Activated CD4-positive, alpha-beta T cell treated with anti-CD3 and anti-CD28 coated beads for 36 hours (primary cell): ENCODE data around the gene CLPX. TPM values are rescaled to one million over a fixed set of nuclear protein-coding genes. Genes with fewer than 3 reads are reported as not detected.
"Not testable (repeated sequence)": the region's sequence is repeated elsewhere in the genome, so short reads cannot be mapped to it uniquely, and the experiment has no call there.

Source experiments
- ATAC-seq: fragments of 200-7000 bp; cut with Tn5 transposase; one replicate; pipeline ENCODE4 v1.10.0; 2021; ENCODE audit warnings: mild to moderate bottlenecking, moderate library complexity
- CTCF ChIA-PET: fragments of 350-600 bp; sonication (Branson Sonifier 250); formaldehyde crosslinking; loops from one replicate; lab custom pipeline; 2021; ENCODE audit warnings: antibody characterized with exemption; lab: Charles Lee
- POLR2A ChIA-PET: fragments of 350-600 bp; sonication (Branson Sonifier 250); formaldehyde crosslinking; loops from one replicate; lab custom pipeline; 2021; ENCODE audit warnings: antibody characterized with exemption, inconsistent platforms; lab: Charles Lee
- DNase-seq: peaks from one replicate; pipeline ENCODE4 v3.0.0-alpha.2; 2020
- H3K27ac Mint-ChIP-seq: one replicate; pipeline ENCODE4 v1.8.0; 2021; ENCODE audit warnings: mixed read lengths
- H3K27me3 Mint-ChIP-seq: one replicate; pipeline ENCODE4 v1.8.0; 2021; ENCODE audit warnings: mixed read lengths
- H3K36me3 Mint-ChIP-seq: one replicate; pipeline ENCODE4 v1.8.0; 2021; ENCODE audit warnings: low read depth, mixed read lengths
- H3K4me1 Mint-ChIP-seq: one replicate; pipeline ENCODE4 v1.8.0; 2021; ENCODE audit warnings: mixed read lengths
- H3K4me3 Mint-ChIP-seq: one replicate; pipeline ENCODE4 v1.8.0; 2021; ENCODE audit warnings: mild to moderate bottlenecking, moderate library complexity, mixed read lengths
- H3K9me3 Mint-ChIP-seq: one replicate; pipeline ENCODE4 v1.8.0; 2021; ENCODE audit warnings: low read depth, mixed read lengths
- intact Hi-C, 2 experiments: fragments of 100-400 bp; cut with DNase I in 1 of 2; cut with micrococcal nuclease in 1 of 2; formaldehyde crosslinking; loops; one replicate each; pipeline versions ENCODE4 v1.14.2 to v1.15.1; 2022 to 2024; cut with DNase I, micrococcal nuclease
- total RNA-seq, 2 experiments: library from RNA; stranded (reverse); gene quantifications; one replicate each; pipeline ENCODE4 v1.2.3, GENCODE V29; 2021

CLPX gene
- total RNA-seq, 2 experiments from 2014 or later, result 65.2 to 73.7 TPM

- Mint-ChIP-seq H3K27ac (no peak overlapping the region), H3K36me3 (peaks cover 43% of the 10 kb centered on the region), H3K4me1 (peaks cover 7% of the 10 kb centered on the region), H3K9me3 (no peaks in the 10 kb centered on the region), H3K27me3 (no peaks in the 10 kb centered on the region), H3K4me3 (no peak overlapping the region)
- ATAC-seq (no peak), DNase-seq (no peak)
- intact Hi-C loops, result no loop called here
- ChIA-PET POLR2A (interaction anchor here (0.5 kb wide), 1 partner anchor 8 kb away, joined by 3 read pairs; no protein-coding TSS in a partner anchor), CTCF (no interaction called here)
These were observed 12.6 kb downstream of the CLPX start for GRCh38 chr15:65172531-65172930.

- ATAC-seq (no peak), DNase-seq (no peak)
- H3K27ac Mint-ChIP-seq, result no peak overlapping the region
- peaks cover 41% of the 10 kb centered on the region for H3K36me3 Mint-ChIP-seq
- peaks cover 7% of the 10 kb centered on the region for H3K4me1 Mint-ChIP-seq
- intact Hi-C loops, result no loop called here
- H3K4me3 Mint-ChIP-seq, result no peak overlapping the region
- no peaks in the 10 kb centered on the region for H3K27me3 Mint-ChIP-seq
- ChIA-PET CTCF (interaction anchor here (1.1 kb wide), 1 partner anchor 82 kb away, joined by 3 read pairs; no protein-coding TSS in a partner anchor), POLR2A (interaction anchor here (0.7 kb wide), 1 partner anchor 712 kb away, joined by 3 read pairs; no protein-coding TSS in a partner anchor)
- H3K9me3 Mint-ChIP-seq, result no peaks in the 10 kb centered on the region
These were observed 13.7 kb downstream of the CLPX start for GRCh38 chr15:65171428-65171827.

GRCh38 chr15:65165875-65166274 lies 19.3 kb downstream of the CLPX start:
- no peaks in the 10 kb centered on the region for H3K9me3 Mint-ChIP-seq
- no peak overlapping the region for H3K4me3 Mint-ChIP-seq
- ChIA-PET CTCF (interaction anchor here (1.1 kb wide), 1 partner anchor 13 kb away, joined by 4 read pairs; no protein-coding TSS in a partner anchor), POLR2A (no interaction called here)
- H3K27ac Mint-ChIP-seq, result no peak overlapping the region
- intact Hi-C loops, result no loop called here
- no peaks in the 10 kb centered on the region for H3K27me3 Mint-ChIP-seq
- H3K36me3 Mint-ChIP-seq, result peaks cover 25% of the 10 kb centered on the region
- no peaks in the 10 kb centered on the region for H3K4me1 Mint-ChIP-seq
- ATAC-seq (no peak), DNase-seq (no peak)

GRCh38 chr15:65164139-65164538 lies 21.0 kb downstream of the CLPX start:
- Mint-ChIP-seq H3K27ac (no peak overlapping the region), H3K4me3 (no peak overlapping the region), H3K9me3 (no peaks in the 10 kb centered on the region), H3K4me1 (no peaks in the 10 kb centered on the region), H3K36me3 (peaks cover 16% of the 10 kb centered on the region), H3K27me3 (no peaks in the 10 kb centered on the region)
- ATAC-seq (no peak), DNase-seq (no peak)
- intact Hi-C loops, result no loop called here
- ChIA-PET POLR2A (interaction anchor here (0.5 to 1.0 kb wide), 2 partner anchors 21 to 1022 kb away, joined by 3 to 4 read pairs; partner anchors contain the start of gene CLPX), CTCF (interaction anchor here (0.7 to 0.8 kb wide), 3 partner anchors 10 to 52 kb away, joined by 3 read pairs; no protein-coding TSS in a partner anchor)

GRCh38 chr15:65163041-65163440 lies 22.1 kb downstream of the CLPX start:
- Mint-ChIP-seq H3K36me3 (peaks cover 14% of the 10 kb centered on the region), H3K4me3 (no peak overlapping the region), H3K9me3 (no peaks in the 10 kb centered on the region), H3K27me3 (no peaks in the 10 kb centered on the region), H3K4me1 (no peaks in the 10 kb centered on the region), H3K27ac (no peak overlapping the region)
- ChIA-PET CTCF (interaction anchor here (1.0 to 2.5 kb wide), 2 partner anchors 15 to 62 kb away, joined by 3 to 6 read pairs; no protein-coding TSS in a partner anchor), POLR2A (no interaction called here)
- DNase-seq (no peak), ATAC-seq (no peak)
- intact Hi-C loops, result no loop called here

GRCh38 chr15:65156692-65157091 lies 28.4 kb downstream of the CLPX start:
- CTCF ChIA-PET, result interaction anchor here (0.7 kb wide), 1 partner anchor 14 kb away, joined by 3 read pairs; no protein-coding TSS in a partner anchor
- no peaks in the 10 kb centered on the region for H3K4me1 Mint-ChIP-seq
- intact Hi-C loops, result no loop called here
- H3K4me3 Mint-ChIP-seq, result no peak overlapping the region
- ATAC-seq (no peak), DNase-seq (no peak)
- H3K36me3 Mint-ChIP-seq, result peaks cover 21% of the 10 kb centered on the region
- H3K27ac Mint-ChIP-seq, result no peak overlapping the region
- no peaks in the 10 kb centered on the region for H3K9me3 Mint-ChIP-seq
- POLR2A ChIA-PET, result no interaction called here
- H3K27me3 Mint-ChIP-seq, result no peaks in the 10 kb centered on the region

- intact Hi-C loops, result no loop called here
- H3K4me3 Mint-ChIP-seq, result no peak overlapping the region
- ChIA-PET POLR2A (no interaction called here), CTCF (interaction anchor here (0.5 kb wide), 1 partner anchor 302 kb away, joined by 3 read pairs; no protein-coding TSS in a partner anchor)
- peaks cover 25% of the 10 kb centered on the region for H3K36me3 Mint-ChIP-seq
- no peaks in the 10 kb centered on the region for H3K27me3 Mint-ChIP-seq
- ATAC-seq (no peak), DNase-seq (no peak)
- H3K4me1 Mint-ChIP-seq, result no peaks in the 10 kb centered on the region
- no peak overlapping the region for H3K27ac Mint-ChIP-seq
- no peaks in the 10 kb centered on the region for H3K9me3 Mint-ChIP-seq
These were observed 30.4 kb downstream of the CLPX start for GRCh38 chr15:65154720-65155119.

- DNase-seq, result no peak
- no peak for ATAC-seq
- no peaks in the 10 kb centered on the region for H3K4me1 Mint-ChIP-seq
- H3K4me3 Mint-ChIP-seq, result no peak overlapping the region
- no peak overlapping the region for H3K27ac Mint-ChIP-seq
- peaks cover 11% of the 10 kb centered on the region for H3K36me3 Mint-ChIP-seq
- H3K27me3 Mint-ChIP-seq, result no peaks in the 10 kb centered on the region
- H3K9me3 Mint-ChIP-seq, result no peaks in the 10 kb centered on the region
- intact Hi-C loops, result no loop called here
- ChIA-PET CTCF (interaction anchor here (1.7 kb wide), 1 partner anchor 14 kb away, joined by 6 read pairs; no protein-coding TSS in a partner anchor), POLR2A (no interaction called here)
These were observed 37.2 kb downstream of the CLPX start for GRCh38 chr15:65147902-65148301.

- Mint-ChIP-seq H3K4me3 (no peak overlapping the region), H3K9me3 (no peaks in the 10 kb centered on the region), H3K36me3 (peaks cover 6% of the 10 kb centered on the region), H3K27ac (no peak overlapping the region), H3K4me1 (no peaks in the 10 kb centered on the region), H3K27me3 (no peaks in the 10 kb centered on the region)
- DNase-seq (peak; percentile 10), ATAC-seq (no peak)
- POLR2A ChIA-PET, result no interaction called here
- CTCF ChIA-PET, result interaction anchor here (0.6 kb wide), 1 partner anchor 23 kb away, joined by 4 read pairs; no protein-coding TSS in a partner anchor
- intact Hi-C loops, result no loop called here
These were observed 38.7 kb downstream of the CLPX start for GRCh38 chr15:65146438-65146837.

- H3K36me3 Mint-ChIP-seq, H3K27ac Mint-ChIP-seq, POLR2A ChIA-PET, CTCF ChIA-PET, ATAC-seq, DNase-seq, H3K9me3 Mint-ChIP-seq, H3K27me3 Mint-ChIP-seq, H3K4me3 Mint-ChIP-seq, H3K4me1 Mint-ChIP-seq: not testable (repeated sequence)
- intact Hi-C loops, result loop anchor here in 1 of 2 experiments (10.0 kb wide), 1 partner anchor 754 kb away; the partner anchor contains the start of genes PCLAF and TRIP4
These were observed 46.5 kb downstream of the CLPX start for GRCh38 chr15:65138631-65139030.

GRCh38 chr15:65137893-65138292 lies 47.2 kb downstream of the CLPX start:
- DNase-seq, H3K36me3 Mint-ChIP-seq, ATAC-seq, POLR2A ChIA-PET, H3K9me3 Mint-ChIP-seq, H3K27me3 Mint-ChIP-seq, H3K4me3 Mint-ChIP-seq, CTCF ChIA-PET, H3K4me1 Mint-ChIP-seq, H3K27ac Mint-ChIP-seq: not testable (repeated sequence)
- intact Hi-C loops, result loop anchor here in 1 of 2 experiments (10.0 kb wide), 1 partner anchor 753 kb away; the partner anchor contains the start of genes PCLAF and TRIP4

GRCh38 chr15:65137089-65137488 lies 48.1 kb downstream of the CLPX start:
- H3K9me3 Mint-ChIP-seq, H3K4me1 Mint-ChIP-seq, H3K4me3 Mint-ChIP-seq, POLR2A ChIA-PET, CTCF ChIA-PET, H3K27ac Mint-ChIP-seq, H3K27me3 Mint-ChIP-seq, ATAC-seq, DNase-seq: not testable (repeated sequence)
- peaks cover 11% of the 10 kb centered on the region for H3K36me3 Mint-ChIP-seq
- intact Hi-C loops, result loop anchor here in 1 of 2 experiments (10.0 kb wide), 1 partner anchor 752 kb away; the partner anchor contains the start of genes PCLAF and TRIP4
